DOHH2 (cell line): ENCODE data around the gene ELK3.

Experiments
- CTCF ChIP-seq: fragments of 200-600 bp; sonication (generic); IDR thresholded peaks from one replicate; pipeline ENCODE4 v1.5.1; 2014; ENCODE audit warnings: antibody characterized with exemption, mild to moderate bottlenecking, low read depth, low read length; ENCODE audit not compliant: poor library complexity, severe bottlenecking
- EZH2phosphoT487 ChIP-seq: fragments of 200-600 bp; sonication (generic); IDR thresholded peaks from 2 replicates; pipeline ENCODE4 v1.6.1; 2017; ENCODE audit warnings: borderline replicate concordance, mild to moderate bottlenecking, antibody characterized with exemption, low read length, moderate library complexity, mixed read lengths

- TF ChIP-seq CTCF (no peak), EZH2phosphoT487 (no peak)
Observed at GRCh38 chr12:96233168-96233567, 39.0 kb downstream of the ELK3 start.
